ENCODE measurements around the gene PHACTR1.

DNA sequence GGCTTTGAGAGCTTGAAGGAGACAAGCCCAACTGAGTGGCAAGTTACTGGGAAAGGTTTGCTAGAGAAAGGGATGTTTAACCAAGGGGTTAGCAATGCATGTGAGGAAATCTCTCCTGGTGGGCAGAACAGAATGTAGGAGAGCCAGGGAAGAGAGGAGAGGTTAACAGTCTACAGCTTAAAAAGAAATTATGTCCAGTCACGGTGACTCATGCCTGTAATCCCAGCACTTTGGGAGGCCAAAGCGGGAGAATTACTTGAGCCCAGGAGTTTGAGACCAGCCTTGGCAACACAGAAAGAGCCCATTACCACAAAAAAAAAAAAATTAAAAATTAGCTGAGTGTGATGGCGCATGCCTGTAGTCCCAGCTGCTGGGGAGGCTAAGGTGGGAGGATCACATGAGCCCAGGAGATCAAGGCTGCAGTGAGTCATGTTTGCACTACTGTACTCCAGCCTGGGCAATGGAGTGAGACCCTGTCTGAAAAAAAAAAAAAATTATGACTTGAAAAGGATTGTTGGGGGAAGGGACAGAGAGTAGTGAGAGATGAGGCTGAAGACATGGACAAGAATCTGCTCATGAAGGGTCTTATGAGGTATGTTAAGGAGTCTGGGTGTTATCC is 346.8 kb downstream of the PHACTR1 start:
- TF ChIP-seq POLR2AphosphoS5 (IDR thresholded peaks at IDR 0.05) (no peak), POLR2A (IDR thresholded peaks at IDR 0.05) (no peak)
- TF ChIP-seq, protein P1, sequence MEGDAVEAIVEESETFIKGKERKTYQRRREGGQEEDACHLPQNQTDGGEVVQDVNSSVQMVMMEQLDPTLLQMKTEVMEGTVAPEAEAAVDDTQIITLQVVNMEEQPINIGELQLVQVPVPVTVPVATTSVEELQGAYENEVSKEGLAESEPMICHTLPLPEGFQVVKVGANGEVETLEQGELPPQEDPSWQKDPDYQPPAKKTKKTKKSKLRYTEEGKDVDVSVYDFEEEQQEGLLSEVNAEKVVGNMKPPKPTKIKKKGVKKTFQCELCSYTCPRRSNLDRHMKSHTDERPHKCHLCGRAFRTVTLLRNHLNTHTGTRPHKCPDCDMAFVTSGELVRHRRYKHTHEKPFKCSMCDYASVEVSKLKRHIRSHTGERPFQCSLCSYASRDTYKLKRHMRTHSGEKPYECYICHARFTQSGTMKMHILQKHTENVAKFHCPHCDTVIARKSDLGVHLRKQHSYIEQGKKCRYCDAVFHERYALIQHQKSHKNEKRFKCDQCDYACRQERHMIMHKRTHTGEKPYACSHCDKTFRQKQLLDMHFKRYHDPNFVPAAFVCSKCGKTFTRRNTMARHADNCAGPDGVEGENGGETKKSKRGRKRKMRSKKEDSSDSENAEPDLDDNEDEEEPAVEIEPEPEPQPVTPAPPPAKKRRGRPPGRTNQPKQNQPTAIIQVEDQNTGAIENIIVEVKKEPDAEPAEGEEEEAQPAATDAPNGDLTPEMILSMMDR (IDR thresholded peaks at IDR 0.05): no peak
